ENCODE measurements around the gene NME1.
"Not testable (repeated sequence)": the region's sequence is repeated elsewhere in the genome, so short reads cannot be mapped to it uniquely, and the experiment has no call there.

Gene NME1

DNA sequence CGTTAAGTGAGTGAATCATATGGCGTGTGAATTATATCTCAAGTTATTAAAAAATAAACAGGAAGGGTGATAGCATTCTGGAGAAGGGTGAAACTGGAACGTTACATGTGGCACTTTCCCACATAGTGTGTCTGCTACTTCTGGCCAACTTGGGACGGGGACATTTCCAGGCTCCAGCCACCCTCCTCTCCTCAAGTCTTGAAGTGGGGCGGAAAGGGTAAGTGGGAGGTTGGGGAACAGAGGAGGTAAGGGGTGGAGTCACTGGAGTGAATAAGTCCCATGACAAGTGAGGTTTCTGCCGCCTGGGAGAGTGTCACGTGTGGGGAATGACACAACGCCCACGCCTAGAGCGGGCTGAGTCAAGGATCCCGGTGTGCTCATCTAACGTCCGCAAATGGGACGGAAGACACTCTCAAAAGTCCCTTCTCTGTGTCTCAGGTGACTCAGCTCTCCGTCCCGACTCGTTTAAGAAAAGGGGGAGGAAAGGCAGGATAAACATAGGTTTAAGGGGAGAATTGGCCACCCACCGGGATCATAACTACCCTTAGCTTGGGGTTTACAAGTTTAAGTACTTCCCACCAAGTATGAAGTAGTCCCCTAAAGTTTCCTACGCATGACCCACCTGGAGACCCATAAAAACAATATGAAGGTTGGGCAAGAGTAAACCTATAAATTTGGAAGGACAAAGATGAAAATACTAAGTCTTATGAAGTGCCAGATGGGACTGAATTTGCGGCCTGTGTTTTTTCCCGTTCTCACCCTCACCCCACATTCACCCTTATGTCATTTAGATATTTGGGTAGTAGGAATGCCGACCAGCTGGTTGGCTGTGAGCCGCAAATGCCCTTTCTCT, 31.5 kb upstream of the NME1 start:
- Histone ChIP-seq H3K9me3 (ENCODE audit: control insufficient read depth, insufficient read depth, low read length) (no peaks in the 10 kb centered on the region), H3K4me1 (ENCODE audit: control insufficient read depth, insufficient read depth, low read length) (peaks cover 13% of the 10 kb centered on the region), H3K27ac (ENCODE audit: low read depth, low read length) (peak overlapping the region; percentile 99), H3K36me3 (ENCODE audit: control insufficient read depth, insufficient read depth, low read length) (no peaks in the 10 kb centered on the region), H3K9ac (ENCODE audit: low read depth, low read length) (peak overlapping the region; percentile 86), H3K4me3 (ENCODE audit: low read depth, low read length) (peak overlapping the region; percentile 92), H3K27me3 (ENCODE audit: control insufficient read depth, insufficient read depth, low read length) (no peaks in the 10 kb centered on the region)

GRCh38 chr17:51122473-51123115, 30.8 kb upstream of the NME1 start:
- not testable (repeated sequence) for H3K9me3 ChIP-seq (ENCODE audit: control insufficient read depth, insufficient read depth, low read length); H3K36me3 ChIP-seq (ENCODE audit: control insufficient read depth, insufficient read depth, low read length); H3K27me3 ChIP-seq (ENCODE audit: control insufficient read depth, insufficient read depth, low read length)
- peaks cover 13% of the 10 kb centered on the region for H3K4me1 ChIP-seq (ENCODE audit: control insufficient read depth, insufficient read depth, low read length)
- H3K9ac ChIP-seq (ENCODE audit: low read depth, low read length), result peak overlapping the region; percentile 86
- H3K4me3 ChIP-seq (ENCODE audit: low read depth, low read length), result peak overlapping the region; percentile 92
- peak overlapping the region; percentile 99 for H3K27ac ChIP-seq (ENCODE audit: low read depth, low read length)

DNA sequence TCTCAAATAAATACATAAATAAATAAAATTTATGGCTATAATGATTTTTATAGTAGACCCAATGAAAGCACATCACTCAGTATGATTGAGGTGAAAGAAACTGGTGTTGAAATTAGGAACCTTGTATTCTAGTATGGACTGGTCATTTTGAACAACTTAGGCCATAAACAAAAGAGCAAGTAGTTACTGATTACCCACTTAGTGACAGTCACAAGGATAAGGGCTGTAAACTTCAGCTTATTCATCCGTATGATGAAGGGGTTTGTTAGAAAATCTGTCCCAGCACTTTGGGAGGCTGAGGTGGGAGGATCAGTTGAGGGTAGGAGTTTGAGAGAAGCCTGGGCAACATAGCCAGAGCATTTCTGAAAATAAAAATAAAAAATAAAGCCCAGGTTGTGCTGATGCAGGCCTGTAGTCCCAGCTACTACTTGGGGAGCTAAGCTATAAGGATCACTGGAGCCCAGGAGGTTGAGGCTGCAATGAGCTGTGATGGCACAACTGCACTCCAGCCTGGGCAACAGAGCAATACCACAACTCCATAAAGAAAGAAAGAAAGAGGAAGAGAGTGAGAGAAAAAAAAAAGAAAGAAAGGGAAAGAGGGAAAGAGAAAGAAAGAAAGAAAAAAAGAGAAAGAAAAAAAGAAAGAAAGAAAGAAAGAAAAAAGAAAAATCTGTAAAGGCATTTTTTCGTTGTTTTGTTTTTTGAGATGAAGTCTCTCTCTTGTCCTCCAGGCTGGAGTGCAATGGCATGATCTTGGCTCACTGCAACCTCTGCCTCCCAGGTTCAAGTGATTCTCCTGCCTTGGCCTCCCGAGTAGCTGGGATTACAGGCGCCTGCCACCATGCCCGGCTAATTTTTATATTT, 28.5 kb upstream of the NME1 start:
- no peaks in the 10 kb centered on the region for H3K9me3 ChIP-seq (ENCODE audit: control insufficient read depth, insufficient read depth, low read length)
- H3K9ac ChIP-seq (ENCODE audit: low read depth, low read length), result no peak overlapping the region
- H3K36me3 ChIP-seq (ENCODE audit: control insufficient read depth, insufficient read depth, low read length), result no peaks in the 10 kb centered on the region
- H3K4me3 ChIP-seq (ENCODE audit: low read depth, low read length), result no peak overlapping the region
- no peak overlapping the region for H3K27ac ChIP-seq (ENCODE audit: low read depth, low read length)
- H3K27me3 ChIP-seq (ENCODE audit: control insufficient read depth, insufficient read depth, low read length), result no peaks in the 10 kb centered on the region
- peaks cover 7% of the 10 kb centered on the region for H3K4me1 ChIP-seq (ENCODE audit: control insufficient read depth, insufficient read depth, low read length)

- no peaks in the 10 kb centered on the region for H3K27me3 ChIP-seq (ENCODE audit: control insufficient read depth, insufficient read depth, low read length)
- H3K9me3 ChIP-seq (ENCODE audit: control insufficient read depth, insufficient read depth, low read length), result no peaks in the 10 kb centered on the region
- no peak overlapping the region for H3K27ac ChIP-seq (ENCODE audit: low read depth, low read length)
- H3K4me1 ChIP-seq (ENCODE audit: control insufficient read depth, insufficient read depth, low read length), result no peaks in the 10 kb centered on the region
- H3K9ac ChIP-seq (ENCODE audit: low read depth, low read length), result no peak overlapping the region
- no peaks in the 10 kb centered on the region for H3K36me3 ChIP-seq (ENCODE audit: control insufficient read depth, insufficient read depth, low read length)
- no peak overlapping the region for H3K4me3 ChIP-seq (ENCODE audit: low read depth, low read length)
Observed at GRCh38 chr17:51128076-51128475, 25.3 kb upstream of the NME1 start.

- no peak overlapping the region for H3K4me3 ChIP-seq (ENCODE audit: low read depth, low read length)
- no peaks in the 10 kb centered on the region for H3K27me3 ChIP-seq (ENCODE audit: control insufficient read depth, insufficient read depth, low read length)
- no peaks in the 10 kb centered on the region for H3K4me1 ChIP-seq (ENCODE audit: control insufficient read depth, insufficient read depth, low read length)
Observed at GRCh38 chr17:51132964-51133319, 20.4 kb upstream of the NME1 start.

GRCh38 chr17:51133365-51133764, 20.0 kb upstream of the NME1 start:
- Histone ChIP-seq H3K4me1 (ENCODE audit: control insufficient read depth, insufficient read depth, low read length) (no peaks in the 10 kb centered on the region), H3K36me3 (ENCODE audit: control insufficient read depth, insufficient read depth, low read length) (no peaks in the 10 kb centered on the region), H3K9ac (ENCODE audit: low read depth, low read length) (no peak overlapping the region), H3K9me3 (ENCODE audit: control insufficient read depth, insufficient read depth, low read length) (no peaks in the 10 kb centered on the region), H3K27ac (ENCODE audit: low read depth, low read length) (no peak overlapping the region), H3K4me3 (ENCODE audit: low read depth, low read length) (no peak overlapping the region), H3K27me3 (ENCODE audit: control insufficient read depth, insufficient read depth, low read length) (no peaks in the 10 kb centered on the region)

More at GRCh38 chr17:51132964-51133319, 20.4 kb upstream of the NME1 start:
- no peak overlapping the region for H3K9ac ChIP-seq (ENCODE audit: low read depth, low read length)
- H3K36me3 ChIP-seq (ENCODE audit: control insufficient read depth, insufficient read depth, low read length), result no peaks in the 10 kb centered on the region
- H3K9me3 ChIP-seq (ENCODE audit: control insufficient read depth, insufficient read depth, low read length), result no peaks in the 10 kb centered on the region
- no peak overlapping the region for H3K27ac ChIP-seq (ENCODE audit: low read depth, low read length)

GRCh38 chr17:51135956-51136355, 17.4 kb upstream of the NME1 start:
- H3K36me3 ChIP-seq (ENCODE audit: control insufficient read depth, insufficient read depth, low read length), result no peaks in the 10 kb centered on the region
- H3K4me1 ChIP-seq (ENCODE audit: control insufficient read depth, insufficient read depth, low read length), result no peaks in the 10 kb centered on the region
- no peak overlapping the region for H3K4me3 ChIP-seq (ENCODE audit: low read depth, low read length)
- H3K27me3 ChIP-seq (ENCODE audit: control insufficient read depth, insufficient read depth, low read length), result no peaks in the 10 kb centered on the region
- H3K9ac ChIP-seq (ENCODE audit: low read depth, low read length), result no peak overlapping the region
- H3K9me3 ChIP-seq (ENCODE audit: control insufficient read depth, insufficient read depth, low read length), result no peaks in the 10 kb centered on the region
- H3K27ac ChIP-seq (ENCODE audit: low read depth, low read length), result no peak overlapping the region

GRCh38 chr17:51142597-51142996, 10.8 kb upstream of the NME1 start:
- Histone ChIP-seq H3K4me3 (ENCODE audit: low read depth, low read length) (no peak overlapping the region), H3K27ac (ENCODE audit: low read depth, low read length) (no peak overlapping the region), H3K9me3 (ENCODE audit: control insufficient read depth, insufficient read depth, low read length) (no peaks in the 10 kb centered on the region), H3K4me1 (ENCODE audit: control insufficient read depth, insufficient read depth, low read length) (no peaks in the 10 kb centered on the region), H3K9ac (ENCODE audit: low read depth, low read length) (no peak overlapping the region), H3K36me3 (ENCODE audit: control insufficient read depth, insufficient read depth, low read length) (no peaks in the 10 kb centered on the region), H3K27me3 (ENCODE audit: control insufficient read depth, insufficient read depth, low read length) (no peaks in the 10 kb centered on the region)

GRCh38 chr17:51144266-51145022, 8.9 kb upstream of the NME1 start:
- H3K4me1 ChIP-seq (ENCODE audit: control insufficient read depth, insufficient read depth, low read length), result no peaks in the 10 kb centered on the region
- H3K9me3 ChIP-seq (ENCODE audit: control insufficient read depth, insufficient read depth, low read length), result no peaks in the 10 kb centered on the region
- H3K4me3 ChIP-seq (ENCODE audit: low read depth, low read length), result no peak overlapping the region
- H3K36me3 ChIP-seq (ENCODE audit: control insufficient read depth, insufficient read depth, low read length), result no peaks in the 10 kb centered on the region
- no peak overlapping the region for H3K9ac ChIP-seq (ENCODE audit: low read depth, low read length)
- H3K27ac ChIP-seq (ENCODE audit: low read depth, low read length), result no peak overlapping the region
- H3K27me3 ChIP-seq (ENCODE audit: control insufficient read depth, insufficient read depth, low read length), result no peaks in the 10 kb centered on the region

DNA sequence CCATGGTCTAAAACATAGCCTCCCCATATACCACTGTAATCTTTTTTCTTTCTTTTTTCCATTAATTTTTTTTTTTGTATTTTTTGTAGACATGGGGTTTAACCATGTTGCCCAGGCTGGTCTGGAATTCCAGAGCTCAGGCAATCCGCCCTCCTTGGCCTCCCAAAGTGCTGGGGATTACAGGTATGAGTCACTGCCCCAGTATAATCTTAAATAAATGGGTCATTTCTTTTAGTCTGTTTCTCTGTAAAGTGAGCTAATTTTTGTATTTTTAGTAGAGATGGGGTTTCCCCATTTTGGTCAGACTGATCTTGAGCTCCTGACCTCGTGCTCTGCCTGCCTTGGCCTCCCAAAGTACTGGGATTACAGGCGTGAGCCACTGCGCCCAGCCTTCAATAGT, 5.7 kb upstream of the NME1 start:
- Histone ChIP-seq H3K9me3 (ENCODE audit: control insufficient read depth, insufficient read depth, low read length) (no peaks in the 10 kb centered on the region), H3K4me1 (ENCODE audit: control insufficient read depth, insufficient read depth, low read length) (peaks cover 1% of the 10 kb centered on the region; the same call in 1 of the 2 replicates), H3K27ac (ENCODE audit: low read depth, low read length) (no peak overlapping the region), H3K36me3 (ENCODE audit: control insufficient read depth, insufficient read depth, low read length) (no peaks in the 10 kb centered on the region), H3K4me3 (ENCODE audit: low read depth, low read length) (no peak overlapping the region), H3K9ac (ENCODE audit: low read depth, low read length) (no peak overlapping the region), H3K27me3 (ENCODE audit: control insufficient read depth, insufficient read depth, low read length) (no peaks in the 10 kb centered on the region)

Data from HUES48 (cell line).